HUDEP-2 (cell line): Measurements from ENCODE around the gene LASP1NB.
A peak's percentile ranks its signal among the peaks of the same experiment; 100 is the strongest.
"Not testable (repeated sequence)": the region's sequence is repeated elsewhere in the genome, so short reads cannot be mapped to it uniquely, and the experiment has no call there.

Experiments used
- DNase-seq, 76 experiments: peaks; one replicate each; lab custom pipeline; 2025; ENCODE audit not compliant: unreplicated experiment in 76 of 76; lab: John Stamatoyannopoulos, UW

The LASP1NB gene

DNA sequence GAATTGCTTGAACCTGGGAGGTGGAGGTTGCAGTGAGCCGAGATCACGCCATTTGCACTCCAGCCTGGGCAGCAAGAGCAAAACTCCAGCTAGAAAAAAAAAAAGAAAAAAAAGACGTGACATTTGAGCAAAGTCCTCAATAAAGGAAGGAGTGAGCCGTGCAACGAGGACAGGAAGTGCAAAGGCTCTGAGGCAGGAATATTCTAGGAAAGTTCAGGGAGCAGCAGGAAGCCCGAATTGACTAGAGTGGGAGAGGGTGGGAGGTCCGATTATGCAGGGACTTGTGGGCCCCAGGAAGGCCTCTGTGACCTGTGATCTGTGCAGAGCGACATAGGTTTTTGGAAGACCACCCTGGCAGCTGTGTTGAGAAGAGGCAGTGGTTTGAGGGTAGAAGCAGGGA, 8.6 kb upstream of the LASP1NB start:
- no peak for DNase-seq

DNA sequence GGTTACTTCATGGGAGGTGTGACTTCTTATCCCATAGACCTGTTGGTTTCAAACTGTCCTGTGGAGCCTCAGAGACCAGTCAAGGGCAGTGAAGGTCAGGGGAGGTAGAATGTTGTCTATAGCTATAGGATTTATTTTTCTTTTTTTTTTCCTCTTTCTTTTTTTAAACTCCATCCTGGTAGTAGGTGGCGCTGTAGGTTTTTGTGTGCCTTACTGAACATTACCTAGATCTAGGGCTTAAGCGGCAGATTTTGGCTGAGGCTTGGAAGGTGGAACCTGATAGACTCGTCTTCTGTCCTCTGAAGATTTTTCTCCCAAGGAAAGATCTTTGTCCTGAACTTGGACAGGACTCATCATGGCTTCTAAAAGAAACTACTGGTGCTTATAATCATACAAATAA, 8.2 kb upstream of the LASP1NB start:
- DNase-seq: no peak

DNA sequence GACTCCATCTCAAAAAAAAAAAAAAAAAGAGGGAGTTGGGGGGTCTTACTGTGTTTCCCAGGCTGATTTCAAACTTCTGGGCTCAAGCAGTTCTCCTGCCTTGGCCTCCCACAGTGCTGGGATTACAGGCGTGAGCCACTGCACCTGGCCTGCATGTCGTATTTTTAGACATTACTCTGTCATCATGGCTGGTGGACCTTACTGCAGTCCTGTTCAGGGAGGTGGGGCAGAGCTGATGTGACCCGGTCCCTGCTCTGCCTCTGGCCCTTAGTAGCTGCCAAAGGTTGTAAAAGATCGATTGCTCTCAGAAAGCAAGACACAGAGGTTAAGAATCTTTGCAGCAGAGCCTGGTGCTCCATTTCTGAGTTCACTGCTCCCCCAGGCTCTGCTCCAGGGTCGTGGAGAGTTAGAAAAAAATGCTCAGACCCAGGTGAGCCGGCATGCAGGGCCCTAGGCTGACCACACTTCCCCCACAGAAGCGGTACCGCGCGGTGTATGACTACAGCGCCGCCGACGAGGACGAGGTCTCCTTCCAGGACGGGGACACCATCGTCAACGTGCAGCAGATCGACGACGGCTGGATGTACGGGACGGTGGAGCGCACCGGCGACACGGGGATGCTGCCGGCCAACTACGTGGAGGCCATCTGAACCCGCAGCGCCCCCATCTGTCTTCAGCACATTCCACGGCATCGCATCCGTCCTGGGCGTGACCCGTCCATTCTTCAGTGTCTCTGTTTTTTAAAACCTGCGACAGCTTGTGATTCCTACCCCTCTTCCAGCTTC, 7.1 kb upstream of the LASP1NB start:
- DNase-seq: no peak

DNA sequence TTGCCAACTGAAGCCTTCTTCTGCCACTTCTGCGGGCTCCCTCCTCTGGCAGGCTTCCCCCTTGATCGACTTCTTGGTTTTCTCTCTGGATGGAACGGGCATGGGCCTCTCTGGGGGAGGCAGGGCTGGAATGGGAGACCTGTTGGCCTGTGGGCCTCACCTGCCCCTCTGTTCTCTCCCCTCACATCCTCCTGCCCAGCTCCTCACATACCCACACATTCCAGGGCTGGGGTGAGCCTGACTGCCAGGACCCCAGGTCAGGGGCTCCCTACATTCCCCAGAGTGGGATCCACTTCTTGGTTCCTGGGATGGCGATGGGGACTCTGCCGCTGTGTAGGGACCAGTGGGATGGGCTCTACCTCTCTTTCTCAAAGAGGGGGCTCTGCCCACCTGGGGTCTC, 6.5 kb upstream of the LASP1NB start:
- no peak for DNase-seq

DNA sequence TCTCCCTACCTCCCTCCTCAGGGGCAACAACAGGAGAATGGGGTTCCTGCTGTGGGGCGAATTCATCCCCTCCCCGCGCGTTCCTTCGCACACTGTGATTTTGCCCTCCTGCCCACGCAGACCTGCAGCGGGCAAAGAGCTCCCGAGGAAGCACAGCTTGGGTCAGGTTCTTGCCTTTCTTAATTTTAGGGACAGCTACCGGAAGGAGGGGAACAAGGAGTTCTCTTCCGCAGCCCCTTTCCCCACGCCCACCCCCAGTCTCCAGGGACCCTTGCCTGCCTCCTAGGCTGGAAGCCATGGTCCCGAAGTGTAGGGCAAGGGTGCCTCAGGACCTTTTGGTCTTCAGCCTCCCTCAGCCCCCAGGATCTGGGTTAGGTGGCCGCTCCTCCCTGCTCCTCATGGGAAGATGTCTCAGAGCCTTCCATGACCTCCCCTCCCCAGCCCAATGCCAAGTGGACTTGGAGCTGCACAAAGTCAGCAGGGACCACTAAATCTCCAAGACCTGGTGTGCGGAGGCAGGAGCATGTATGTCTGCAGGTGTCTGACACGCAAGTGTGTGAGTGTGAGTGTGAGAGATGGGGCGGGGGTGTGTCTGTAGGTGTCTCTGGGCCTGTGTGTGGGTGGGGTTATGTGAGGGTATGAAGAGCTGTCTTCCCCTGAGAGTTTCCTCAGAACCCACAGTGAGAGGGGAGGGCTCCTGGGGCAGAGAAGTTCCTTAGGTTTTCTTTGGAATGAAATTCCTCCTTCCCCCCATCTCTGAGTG, 5.9 kb upstream of the LASP1NB start:
- DNase-seq: no peak

DNA sequence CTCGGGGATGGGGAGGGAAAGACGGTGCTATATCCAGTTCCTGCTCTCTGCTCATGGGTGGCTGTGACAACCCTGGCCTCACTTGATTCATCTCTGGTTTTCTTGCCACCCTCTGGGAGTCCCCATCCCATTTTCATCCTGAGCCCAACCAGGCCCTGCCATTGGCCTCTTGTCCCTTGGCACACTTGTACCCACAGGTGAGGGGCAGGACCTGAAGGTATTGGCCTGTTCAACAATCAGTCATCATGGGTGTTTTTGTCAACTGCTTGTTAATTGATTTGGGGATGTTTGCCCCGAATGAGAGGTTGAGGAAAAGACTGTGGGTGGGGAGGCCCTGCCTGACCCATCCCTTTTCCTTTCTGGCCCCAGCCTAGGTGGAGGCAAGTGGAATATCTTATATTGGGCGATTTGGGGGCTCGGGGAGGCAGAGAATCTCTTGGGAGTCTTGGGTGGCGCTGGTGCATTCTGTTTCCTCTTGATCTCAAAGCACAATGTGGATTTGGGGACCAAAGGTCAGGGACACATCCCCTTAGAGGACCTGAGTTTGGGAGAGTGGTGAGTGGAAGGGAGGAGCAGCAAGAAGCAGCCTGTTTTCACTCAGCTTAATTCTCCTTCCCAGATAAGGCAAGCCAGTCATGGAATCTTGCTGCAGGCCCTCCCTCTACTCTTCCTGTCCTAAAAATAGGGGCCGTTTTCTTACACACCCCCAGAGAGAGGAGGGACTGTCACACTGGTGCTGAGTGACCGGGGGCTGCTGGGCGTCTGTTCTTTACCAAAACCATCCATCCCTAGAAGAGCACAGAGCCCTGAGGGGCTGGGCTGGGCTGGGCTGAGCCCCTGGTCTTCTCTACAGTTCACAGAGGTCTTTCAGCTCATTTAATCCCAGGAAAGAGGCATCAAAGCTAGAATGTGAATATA, 4.8 kb upstream of the LASP1NB start:
- DNase-seq: no peak

DNA sequence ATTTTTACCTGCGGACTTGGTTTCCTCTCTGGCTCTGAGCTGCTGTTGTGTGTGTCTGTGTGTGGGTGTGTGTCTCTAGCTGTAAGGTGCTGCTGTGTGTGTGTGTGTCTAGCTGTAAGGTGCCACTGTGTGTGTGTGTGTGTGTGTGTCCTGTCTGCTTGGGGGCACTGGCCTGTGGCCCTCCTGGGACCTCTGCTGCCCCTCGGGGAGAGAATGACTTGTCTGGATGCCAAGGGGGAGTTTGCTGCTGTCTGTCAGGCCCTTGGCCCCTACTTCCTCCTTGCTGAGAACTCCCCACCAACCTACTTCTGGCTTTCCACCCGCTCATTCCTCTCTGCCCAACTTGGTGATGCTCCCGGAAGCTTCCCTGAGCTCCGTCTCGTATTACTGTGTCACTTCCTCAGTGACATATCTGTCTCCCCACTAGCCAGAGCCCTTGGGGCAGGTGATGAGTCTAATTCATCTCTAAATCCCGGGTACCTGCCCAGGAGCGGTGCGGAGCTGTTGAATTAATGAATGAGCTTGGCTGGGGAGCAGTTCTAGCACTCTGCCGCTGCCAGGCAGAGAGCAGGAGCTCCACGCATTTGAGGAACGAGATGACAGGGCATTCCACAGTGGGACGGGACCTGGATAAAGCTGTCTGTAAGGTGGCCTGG, 3.5 kb upstream of the LASP1NB start:
- DNase-seq: no peak

DNA sequence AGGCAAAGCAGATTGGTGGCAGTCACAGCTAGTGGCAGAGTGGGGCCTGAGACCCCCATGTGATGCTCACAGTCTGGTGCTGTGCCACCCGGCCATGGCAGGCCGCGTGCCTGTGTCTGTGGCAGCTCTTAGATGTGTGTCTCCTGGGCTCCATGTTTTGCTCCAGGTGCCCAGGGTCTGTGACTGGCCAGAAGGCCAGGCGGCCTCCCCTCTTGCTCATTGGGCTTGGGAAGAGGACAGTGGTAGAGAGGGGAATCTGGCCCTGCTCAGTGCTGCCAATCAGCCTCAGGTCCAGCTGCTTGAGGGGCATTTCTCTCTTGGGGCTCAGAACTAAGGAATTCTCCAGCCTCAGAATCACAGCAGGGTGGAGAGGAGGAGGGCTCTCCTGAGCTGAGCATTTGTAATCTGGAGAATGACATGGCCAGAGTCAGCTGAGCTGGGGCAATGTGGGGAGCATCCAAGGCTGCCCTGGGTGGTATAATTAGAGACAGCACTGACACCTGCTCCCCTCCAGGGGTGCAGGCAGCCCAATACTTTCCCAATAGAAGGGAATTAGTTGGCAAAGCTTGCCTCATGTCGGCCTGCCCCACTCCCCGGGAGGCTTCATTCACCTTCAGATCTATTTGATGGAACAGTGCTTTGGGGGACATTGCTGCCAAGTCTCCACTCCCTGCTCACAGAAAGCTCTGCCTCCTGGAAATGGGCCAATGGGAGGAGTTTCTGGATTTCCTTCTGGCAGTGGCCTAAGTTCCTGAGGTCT, 2.7 kb upstream of the LASP1NB start:
- peak in 33 of 76 experiments; percentile 3 to 55 (median 22) for DNase-seq

DNA sequence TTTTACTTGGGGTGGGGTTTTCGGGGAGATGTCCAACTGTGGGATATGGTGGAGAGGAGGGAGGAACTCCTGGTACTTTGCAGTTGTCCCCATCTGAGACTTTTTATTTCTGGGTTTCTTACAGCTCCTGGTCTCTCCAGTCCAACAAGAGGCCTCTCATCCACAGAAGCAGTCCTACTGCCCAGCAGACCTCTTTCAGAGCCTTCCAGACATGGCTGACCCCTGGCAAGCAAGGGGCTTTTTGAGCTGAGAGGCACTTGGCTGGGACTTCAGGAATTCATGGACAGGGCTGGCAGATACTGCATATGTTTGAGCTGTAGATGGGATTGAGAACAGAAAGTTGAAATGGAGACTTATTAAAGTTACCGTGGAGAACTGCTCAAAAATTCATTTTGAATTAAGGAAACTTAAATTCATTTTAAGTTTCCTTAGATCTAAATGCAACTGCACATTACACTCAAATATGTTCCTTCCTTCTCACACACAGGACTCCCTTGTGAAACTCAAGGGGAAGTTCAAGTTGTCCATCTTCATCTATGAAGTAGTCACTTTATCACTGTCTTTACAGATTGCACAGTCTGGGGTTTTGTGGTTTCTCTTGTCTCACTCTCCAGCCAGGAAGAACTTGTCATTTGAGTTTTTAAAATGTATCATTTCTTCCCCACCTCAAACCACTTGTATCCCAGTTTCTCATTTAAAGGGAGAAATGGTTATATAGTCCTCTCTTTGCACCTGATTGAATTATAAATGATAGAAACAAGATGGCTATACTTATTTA, 1.1 kb downstream of the LASP1NB start:
- DNase-seq: peak in 19 of 76 experiments; percentile 3 to 61 (median 24)

DNA sequence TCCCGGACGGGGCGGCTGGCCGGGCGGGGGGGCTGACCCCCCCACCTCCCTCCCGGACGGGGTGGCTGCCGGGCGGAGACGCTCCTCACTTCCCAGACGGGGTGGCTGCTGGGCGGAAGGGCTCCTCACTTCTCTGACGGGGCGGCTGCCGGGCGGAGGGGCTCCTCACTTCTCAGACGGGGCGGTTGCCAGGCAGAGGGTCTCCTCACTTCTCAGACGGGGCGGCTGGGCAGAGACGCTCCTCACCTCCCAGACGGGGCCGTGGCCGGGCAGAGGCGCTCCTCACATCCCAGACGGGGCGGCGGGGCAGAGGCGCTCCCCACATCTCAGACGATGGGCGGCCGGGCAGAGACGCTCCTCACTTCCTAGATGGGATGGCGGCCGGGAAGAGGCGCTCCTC, 5.4 kb downstream of the LASP1NB start:
- DNase-seq: not testable (repeated sequence)

DNA sequence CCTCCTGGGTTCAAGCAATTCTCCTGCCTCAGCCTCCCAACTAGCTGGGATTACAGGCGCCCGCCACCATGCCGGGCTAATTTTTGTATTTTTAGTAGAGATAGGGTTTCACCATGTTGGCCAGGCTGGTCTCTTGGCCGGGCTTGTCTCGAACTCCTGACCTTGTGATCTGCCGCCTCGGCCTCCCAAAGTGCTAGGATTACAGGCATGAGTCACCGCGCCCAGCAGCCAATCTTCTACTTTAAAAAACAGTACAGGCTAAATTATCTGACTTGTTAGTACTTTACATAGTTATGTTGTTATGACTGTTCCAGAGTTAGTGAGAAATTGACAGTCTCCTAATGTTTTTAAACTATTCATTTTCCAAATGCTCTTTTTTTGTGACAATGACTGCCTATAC, 8.5 kb downstream of the LASP1NB start:
- DNase-seq: not testable (repeated sequence)

DNA sequence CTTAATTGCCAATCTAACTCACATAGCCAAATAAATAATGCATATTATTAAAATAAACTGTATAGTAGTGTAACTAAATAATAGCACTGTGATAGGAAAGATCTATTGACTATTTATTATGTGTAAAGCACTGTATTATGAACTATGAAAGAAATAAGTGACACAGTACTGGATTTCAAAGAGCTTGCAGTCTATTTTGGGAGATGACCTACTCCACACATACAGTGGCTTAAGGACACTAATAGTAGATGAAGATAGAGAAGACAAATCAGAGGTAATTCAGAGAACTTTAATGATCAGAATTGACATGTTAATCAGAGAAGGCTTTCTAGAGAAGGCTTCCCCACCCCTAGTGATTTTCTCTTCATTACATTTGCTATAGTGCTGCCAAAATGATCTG, 14.6 kb downstream of the LASP1NB start:
- no peak for DNase-seq

DNA sequence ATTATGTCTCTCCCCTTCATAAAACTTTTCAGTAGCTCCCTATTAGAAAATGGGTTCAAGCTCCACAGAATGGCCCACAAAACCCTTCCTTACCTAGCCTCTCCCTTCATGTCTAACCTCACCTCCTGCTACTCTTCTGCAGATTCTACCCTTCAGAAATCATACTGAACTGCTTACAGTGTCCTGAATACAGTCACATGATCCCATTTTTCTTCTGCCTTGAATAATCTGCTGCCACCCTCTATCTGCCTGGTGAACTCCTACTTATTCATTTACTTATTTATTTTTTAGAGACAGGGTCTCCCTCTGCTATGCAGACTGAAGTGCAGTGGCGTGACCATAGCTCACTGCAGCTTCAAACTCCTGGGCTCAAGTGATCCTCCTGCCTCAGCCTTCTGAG, 15.0 kb downstream of the LASP1NB start:
- DNase-seq: no peak

DNA sequence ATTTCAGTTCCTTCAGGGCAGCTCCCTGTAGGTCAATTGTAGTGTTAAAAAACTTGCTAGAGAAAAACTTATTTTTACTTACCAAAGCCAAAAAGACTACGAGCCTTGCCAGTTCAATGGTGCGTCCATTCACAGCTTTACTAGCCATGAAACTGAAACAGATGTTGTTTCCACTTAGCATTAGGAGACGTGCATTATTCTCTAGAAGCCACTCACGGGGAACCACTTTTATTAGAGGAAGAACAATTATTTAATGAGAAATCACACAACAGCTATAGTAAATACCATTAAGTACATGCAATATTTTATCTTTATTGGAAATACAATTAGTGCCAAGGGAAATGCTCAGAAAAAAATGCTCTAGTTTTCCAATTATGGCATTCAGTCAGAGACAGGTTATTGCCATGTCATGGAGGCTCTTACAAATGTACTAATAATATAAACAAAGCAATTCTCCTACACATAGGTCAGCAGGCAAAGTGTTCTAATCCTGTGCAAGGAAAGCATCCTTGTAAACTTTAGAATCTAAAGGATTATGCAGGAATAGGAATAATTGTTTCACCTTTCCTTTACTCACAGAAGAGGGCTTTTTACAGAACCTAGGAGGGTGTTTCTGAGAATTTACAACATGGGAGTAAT, 17.4 kb downstream of the LASP1NB start:
- no peak for DNase-seq

DNA sequence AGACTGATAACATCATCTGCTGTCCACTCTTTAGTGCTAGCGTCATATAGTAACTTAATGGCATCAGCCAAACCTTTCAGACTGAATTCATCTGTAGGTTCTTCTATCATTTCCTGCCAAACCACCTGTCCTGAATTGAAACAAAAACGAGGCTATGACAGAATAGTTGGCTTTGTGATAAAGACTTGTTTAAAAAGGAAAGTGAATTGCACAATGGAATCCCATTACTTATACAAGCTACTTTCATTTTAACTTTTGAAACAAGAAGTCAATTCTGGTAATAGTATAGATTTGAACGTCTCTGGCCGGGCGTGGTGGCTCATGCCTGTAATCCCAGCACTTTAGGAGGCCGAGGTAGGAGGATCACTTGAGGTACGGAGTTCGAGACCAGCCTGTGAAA, 18.2 kb downstream of the LASP1NB start:
- DNase-seq: no peak

DNA sequence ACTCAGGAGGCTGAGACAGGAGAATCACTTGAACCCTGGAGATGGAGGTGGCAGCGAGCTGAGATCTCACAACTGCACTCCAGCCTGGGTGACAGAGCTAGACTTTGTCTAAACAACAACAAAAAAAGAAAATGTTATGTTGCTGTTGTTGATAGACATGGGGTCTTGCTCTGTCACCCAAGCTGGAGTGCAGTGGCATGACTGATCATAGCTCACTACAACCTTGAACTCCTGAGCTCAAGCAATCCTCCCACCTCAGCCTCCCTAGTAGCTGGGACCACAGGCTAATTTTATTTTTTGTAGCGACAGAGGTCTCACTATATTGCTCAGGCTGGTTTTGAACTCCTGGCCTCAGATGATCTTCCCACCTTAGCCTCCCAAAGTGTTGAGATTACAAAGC, 21.8 kb downstream of the LASP1NB start:
- no peak for DNase-seq

DNA sequence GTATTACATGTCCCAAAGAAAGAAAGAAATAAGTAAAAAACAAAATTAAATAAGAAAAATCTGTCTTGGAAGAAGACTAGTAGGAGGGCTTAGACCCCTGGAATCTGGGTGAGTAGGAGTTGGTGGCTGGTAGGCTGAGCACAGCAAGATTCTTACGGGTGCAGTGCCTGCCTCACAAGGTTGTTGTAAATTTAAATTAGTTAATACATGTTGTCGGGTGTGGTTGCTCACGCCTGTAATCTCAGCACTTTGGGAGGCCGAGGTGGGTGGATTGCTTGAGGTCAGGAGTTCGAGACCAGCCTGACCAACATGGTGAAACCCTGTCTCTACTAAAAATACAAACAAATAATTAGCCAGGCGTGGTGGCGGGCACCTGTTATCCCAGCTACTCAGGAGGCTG, 28.4 kb downstream of the LASP1NB start:
- not testable (repeated sequence) for DNase-seq

DNA sequence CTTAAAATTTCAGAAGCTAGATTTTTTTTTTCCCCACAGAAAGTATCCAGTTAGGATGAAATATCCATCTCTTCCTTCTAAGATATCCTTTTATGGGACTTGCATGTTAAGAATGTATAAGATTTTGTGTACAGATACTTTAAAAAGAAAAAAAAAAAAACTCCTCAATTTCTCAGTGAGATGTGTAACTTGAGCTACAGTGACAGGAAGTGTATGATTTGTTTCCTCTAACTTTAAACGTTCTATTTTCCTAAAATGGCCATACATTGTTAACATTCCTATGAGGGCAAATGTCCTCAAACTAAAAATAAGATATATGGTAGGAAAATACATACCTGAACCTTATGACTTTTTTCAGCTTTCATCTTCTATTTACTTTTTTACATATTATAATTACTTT, 32.9 kb downstream of the LASP1NB start:
- DNase-seq: no peak

DNA sequence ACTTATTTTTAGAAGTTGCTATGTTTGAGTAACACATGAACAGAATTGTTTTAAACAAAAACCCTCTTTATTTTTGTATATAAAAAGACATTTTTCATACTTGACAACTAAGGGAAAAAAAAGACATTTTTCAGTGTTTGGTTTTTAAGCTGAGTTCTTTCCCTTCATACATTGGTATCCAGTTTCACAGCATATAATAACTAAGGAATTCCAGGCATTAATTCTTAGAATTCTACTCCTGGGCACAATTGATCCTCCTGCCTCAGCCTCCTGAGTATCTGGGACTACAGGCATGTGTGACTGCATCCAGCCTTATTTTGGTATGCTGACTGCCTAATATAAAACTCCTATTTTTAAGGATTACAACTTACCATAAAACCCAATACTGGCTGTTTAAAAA, 33.3 kb downstream of the LASP1NB start:
- DNase-seq: no peak
